ENCODE measurements around the gene USP32.

DNA sequence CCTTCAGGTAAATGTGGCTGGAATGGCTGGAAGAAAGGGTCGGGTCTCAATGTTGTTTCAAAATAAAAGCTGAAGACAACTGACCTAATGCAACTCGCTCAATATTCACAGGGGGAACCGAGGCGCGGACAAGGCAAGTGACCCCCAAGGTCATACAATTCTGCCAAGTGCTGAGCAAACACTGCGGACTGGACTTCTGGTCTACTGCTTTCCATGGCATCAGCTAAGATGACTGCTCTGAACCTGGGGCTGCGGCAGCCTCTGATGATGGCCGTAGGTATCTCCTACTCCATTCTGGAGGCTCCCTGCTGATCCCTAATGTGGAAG is 220.2 kb downstream of the USP32 start:
- TF ChIP-seq, protein P1, sequence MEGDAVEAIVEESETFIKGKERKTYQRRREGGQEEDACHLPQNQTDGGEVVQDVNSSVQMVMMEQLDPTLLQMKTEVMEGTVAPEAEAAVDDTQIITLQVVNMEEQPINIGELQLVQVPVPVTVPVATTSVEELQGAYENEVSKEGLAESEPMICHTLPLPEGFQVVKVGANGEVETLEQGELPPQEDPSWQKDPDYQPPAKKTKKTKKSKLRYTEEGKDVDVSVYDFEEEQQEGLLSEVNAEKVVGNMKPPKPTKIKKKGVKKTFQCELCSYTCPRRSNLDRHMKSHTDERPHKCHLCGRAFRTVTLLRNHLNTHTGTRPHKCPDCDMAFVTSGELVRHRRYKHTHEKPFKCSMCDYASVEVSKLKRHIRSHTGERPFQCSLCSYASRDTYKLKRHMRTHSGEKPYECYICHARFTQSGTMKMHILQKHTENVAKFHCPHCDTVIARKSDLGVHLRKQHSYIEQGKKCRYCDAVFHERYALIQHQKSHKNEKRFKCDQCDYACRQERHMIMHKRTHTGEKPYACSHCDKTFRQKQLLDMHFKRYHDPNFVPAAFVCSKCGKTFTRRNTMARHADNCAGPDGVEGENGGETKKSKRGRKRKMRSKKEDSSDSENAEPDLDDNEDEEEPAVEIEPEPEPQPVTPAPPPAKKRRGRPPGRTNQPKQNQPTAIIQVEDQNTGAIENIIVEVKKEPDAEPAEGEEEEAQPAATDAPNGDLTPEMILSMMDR (IDR thresholded peaks at IDR 0.05), result no peak
- TF ChIP-seq POLR2A (IDR thresholded peaks at IDR 0.05), result no peak
